Measurements from ENCODE around the gene SLC2A4.

SLC2A4 gene

DNA sequence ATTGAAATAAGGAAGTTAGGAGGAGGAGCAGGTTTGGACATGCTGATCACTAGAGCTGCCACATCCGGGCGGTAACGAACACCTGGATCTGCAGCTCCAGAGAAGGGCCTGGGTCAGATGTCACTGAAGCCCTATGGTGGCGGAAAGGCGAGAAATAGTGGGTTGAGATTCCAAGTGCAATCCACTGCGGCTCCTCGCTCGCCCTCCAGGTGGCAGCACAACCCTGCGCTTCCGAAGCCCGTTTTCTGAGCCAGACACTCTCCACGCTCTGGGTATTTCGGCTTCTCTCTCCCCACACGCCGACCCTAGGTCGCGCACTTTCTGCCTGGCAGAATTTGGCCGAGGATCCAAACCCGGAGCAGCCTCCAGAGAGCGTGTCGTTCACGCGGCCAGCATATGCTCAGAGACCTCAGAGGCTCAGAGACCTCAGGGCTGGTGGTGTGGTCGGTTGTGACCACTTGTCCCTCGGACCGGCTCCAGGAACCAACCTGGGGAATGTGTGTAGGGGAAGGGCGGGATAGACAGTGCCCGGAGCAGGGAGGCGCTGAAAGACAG lies 922 bp upstream of the SLC2A4 start:
- Histone ChIP-seq H3K79me2 (ENCODE audit: insufficient read depth, low read depth) (no peaks in the 10 kb centered on the region), H2AFZ (ENCODE audit: low read depth) (peak overlapping the region; percentile 26; the same call in 1 of the 2 replicates), H3K36me3 (ENCODE audit: insufficient read depth) (no peaks in the 10 kb centered on the region), H4K20me1 (ENCODE audit: insufficient read depth) (no peaks in the 10 kb centered on the region), H3K4me2 (no peak overlapping the region), H3K4me3 (IDR thresholded peaks at IDR 0.05; ENCODE audit: insufficient read depth, low read depth, low read length) (no peak overlapping the region), H3K4me1 (ENCODE audit: low read depth, poor library complexity, severe bottlenecking) (no peaks in the 10 kb centered on the region), H3K27me3 (ENCODE audit: insufficient read depth, low read depth) (no peaks in the 10 kb centered on the region), H3K27ac (no peak overlapping the region), H3K9ac (no peak overlapping the region)
- TF ChIP-seq, protein P1, sequence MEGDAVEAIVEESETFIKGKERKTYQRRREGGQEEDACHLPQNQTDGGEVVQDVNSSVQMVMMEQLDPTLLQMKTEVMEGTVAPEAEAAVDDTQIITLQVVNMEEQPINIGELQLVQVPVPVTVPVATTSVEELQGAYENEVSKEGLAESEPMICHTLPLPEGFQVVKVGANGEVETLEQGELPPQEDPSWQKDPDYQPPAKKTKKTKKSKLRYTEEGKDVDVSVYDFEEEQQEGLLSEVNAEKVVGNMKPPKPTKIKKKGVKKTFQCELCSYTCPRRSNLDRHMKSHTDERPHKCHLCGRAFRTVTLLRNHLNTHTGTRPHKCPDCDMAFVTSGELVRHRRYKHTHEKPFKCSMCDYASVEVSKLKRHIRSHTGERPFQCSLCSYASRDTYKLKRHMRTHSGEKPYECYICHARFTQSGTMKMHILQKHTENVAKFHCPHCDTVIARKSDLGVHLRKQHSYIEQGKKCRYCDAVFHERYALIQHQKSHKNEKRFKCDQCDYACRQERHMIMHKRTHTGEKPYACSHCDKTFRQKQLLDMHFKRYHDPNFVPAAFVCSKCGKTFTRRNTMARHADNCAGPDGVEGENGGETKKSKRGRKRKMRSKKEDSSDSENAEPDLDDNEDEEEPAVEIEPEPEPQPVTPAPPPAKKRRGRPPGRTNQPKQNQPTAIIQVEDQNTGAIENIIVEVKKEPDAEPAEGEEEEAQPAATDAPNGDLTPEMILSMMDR (conservative IDR thresholded peaks at IDR 0.05; ENCODE audit: low read depth, low read length): no peak

DNA sequence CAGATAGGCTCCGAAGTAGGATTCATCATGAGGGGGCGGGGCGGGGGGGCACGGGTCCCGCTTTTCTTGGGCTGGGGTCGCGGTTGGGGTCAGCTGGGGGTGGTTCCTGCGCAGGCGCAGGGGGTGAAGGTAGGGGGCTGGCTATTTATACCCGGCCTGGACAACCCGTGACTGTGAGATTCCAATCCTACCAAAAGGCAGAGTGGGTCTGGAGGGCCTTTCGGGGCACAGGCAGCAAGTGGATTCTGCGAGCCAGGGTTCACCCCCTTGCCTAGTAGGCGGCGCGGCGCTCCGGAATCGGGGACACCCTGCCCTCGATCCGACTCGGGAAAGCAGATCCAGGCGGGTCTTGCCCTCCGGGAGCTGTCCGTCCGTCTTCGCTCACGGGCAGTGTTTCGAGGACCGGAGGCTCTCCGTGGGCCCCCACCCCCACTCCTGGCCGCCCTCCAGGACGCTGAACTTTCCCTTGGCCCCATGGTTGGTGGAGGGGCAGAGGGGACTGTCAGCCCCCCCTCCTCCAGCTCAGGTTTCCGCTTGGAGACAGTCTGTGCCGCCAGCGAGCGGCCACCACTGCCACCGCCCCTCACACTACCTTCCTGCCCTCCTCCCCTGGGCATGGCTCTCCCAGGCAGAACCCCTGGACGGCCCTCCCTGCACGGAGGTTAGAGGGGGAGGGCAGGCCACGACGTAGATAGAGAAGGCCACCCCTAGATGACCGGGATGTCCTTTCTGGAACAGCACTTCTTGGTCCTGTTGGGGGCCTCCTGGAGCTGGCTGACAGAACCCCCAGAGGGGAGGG lies 634 bp downstream of the SLC2A4 start:
- Histone ChIP-seq H3K27ac (no peak overlapping the region), H2AFZ (ENCODE audit: low read depth) (no peak overlapping the region), H4K20me1 (ENCODE audit: insufficient read depth) (no peaks in the 10 kb centered on the region), H3K4me1 (ENCODE audit: low read depth, poor library complexity, severe bottlenecking) (no peaks in the 10 kb centered on the region), H3K4me2 (no peak overlapping the region), H3K9ac (no peak overlapping the region), H3K27me3 (ENCODE audit: insufficient read depth, low read depth) (no peaks in the 10 kb centered on the region), H3K4me3 (IDR thresholded peaks at IDR 0.05; ENCODE audit: insufficient read depth, low read depth, low read length) (no peak overlapping the region), H3K36me3 (ENCODE audit: insufficient read depth) (no peaks in the 10 kb centered on the region), H3K79me2 (ENCODE audit: insufficient read depth, low read depth) (no peaks in the 10 kb centered on the region)
- TF ChIP-seq, protein P1 (conservative IDR thresholded peaks at IDR 0.05; ENCODE audit: low read depth, low read length): no peak

DNA sequence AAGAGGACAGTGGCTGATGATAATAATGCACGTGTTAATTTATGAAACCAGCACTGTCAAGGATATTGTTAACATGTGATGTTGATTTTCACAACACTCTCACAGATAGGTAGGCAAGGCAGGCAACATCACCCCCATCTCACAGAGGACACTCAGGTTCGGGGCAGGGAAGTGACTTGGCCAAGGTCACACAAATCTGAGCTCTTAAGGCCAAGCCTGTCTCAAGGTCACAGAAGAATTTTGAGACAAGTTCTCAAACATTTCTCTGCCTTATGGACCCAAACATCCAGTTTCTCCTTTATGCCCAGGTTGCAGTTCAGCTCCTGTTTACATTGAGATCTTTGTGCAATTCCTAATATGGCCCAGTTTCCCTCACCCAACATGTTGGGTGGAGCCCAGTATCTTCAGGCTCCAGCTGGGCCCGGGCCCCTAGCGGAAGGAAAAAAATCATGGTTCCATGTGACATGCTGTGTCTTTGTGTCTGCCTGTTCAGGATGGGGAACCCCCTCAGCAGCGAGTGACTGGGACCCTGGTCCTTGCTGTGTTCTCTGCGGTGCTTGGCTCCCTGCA lies 1.3 kb downstream of the SLC2A4 start:
- H3K4me3 ChIP-seq (IDR thresholded peaks at IDR 0.05; ENCODE audit: insufficient read depth, low read depth, low read length): no peak overlapping the region
- TF ChIP-seq, protein P1 (conservative IDR thresholded peaks at IDR 0.05; ENCODE audit: low read depth, low read length): no peak
- H4K20me1 ChIP-seq (ENCODE audit: insufficient read depth): no peaks in the 10 kb centered on the region
- no peaks in the 10 kb centered on the region for H3K4me1 ChIP-seq (ENCODE audit: low read depth, poor library complexity, severe bottlenecking)
- no peaks in the 10 kb centered on the region for H3K79me2 ChIP-seq (ENCODE audit: insufficient read depth, low read depth)
- no peak overlapping the region for H3K9ac ChIP-seq
- no peak overlapping the region for H3K4me2 ChIP-seq
- H2AFZ ChIP-seq (ENCODE audit: low read depth): no peak overlapping the region
- H3K27me3 ChIP-seq (ENCODE audit: insufficient read depth, low read depth): no peaks in the 10 kb centered on the region
- H3K36me3 ChIP-seq (ENCODE audit: insufficient read depth): no peaks in the 10 kb centered on the region
- no peak overlapping the region for H3K27ac ChIP-seq

DNA sequence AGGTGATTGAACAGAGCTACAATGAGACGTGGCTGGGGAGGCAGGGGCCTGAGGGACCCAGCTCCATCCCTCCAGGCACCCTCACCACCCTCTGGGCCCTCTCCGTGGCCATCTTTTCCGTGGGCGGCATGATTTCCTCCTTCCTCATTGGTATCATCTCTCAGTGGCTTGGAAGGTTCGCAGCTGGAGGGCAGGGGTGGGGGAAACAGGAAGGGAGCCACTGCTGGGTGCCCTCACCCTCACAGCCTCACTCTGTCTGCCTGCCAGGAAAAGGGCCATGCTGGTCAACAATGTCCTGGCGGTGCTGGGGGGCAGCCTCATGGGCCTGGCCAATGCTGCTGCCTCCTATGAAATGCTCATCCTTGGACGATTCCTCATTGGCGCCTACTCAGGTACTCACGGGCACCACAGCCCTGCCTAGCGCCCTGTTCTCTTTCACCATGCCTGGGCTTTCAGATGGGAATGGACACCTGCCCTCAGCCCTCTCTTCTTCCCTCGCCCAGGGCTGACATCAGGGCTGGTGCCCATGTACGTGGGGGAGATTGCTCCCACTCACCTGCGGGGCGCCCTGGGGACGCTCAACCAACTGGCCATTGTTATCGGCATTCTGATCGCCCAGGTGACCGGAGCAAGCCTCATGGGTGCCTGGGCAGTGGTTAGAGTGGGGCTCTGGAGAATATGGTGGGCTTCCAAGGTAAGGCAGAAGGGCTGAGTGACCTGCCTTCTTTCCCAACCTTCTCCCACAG lies 2.1 kb downstream of the SLC2A4 start:
- H3K4me3 ChIP-seq (IDR thresholded peaks at IDR 0.05; ENCODE audit: insufficient read depth, low read depth, low read length): no peak overlapping the region
- no peaks in the 10 kb centered on the region for H3K4me1 ChIP-seq (ENCODE audit: low read depth, poor library complexity, severe bottlenecking)
- no peaks in the 10 kb centered on the region for H3K36me3 ChIP-seq (ENCODE audit: insufficient read depth)
- H3K79me2 ChIP-seq (ENCODE audit: insufficient read depth, low read depth): no peaks in the 10 kb centered on the region
- TF ChIP-seq, protein P1 (conservative IDR thresholded peaks at IDR 0.05; ENCODE audit: low read depth, low read length): no peak
- H3K27ac ChIP-seq: no peak overlapping the region
- H4K20me1 ChIP-seq (ENCODE audit: insufficient read depth): no peaks in the 10 kb centered on the region
- no peak overlapping the region for H3K4me2 ChIP-seq
- no peak overlapping the region for H2AFZ ChIP-seq (ENCODE audit: low read depth)
- H3K9ac ChIP-seq: no peak overlapping the region
- H3K27me3 ChIP-seq (ENCODE audit: insufficient read depth, low read depth): no peaks in the 10 kb centered on the region
